Ureter (tissue), 1 donor: ENCODE measurements around the gene GNB1L. TPM values are rescaled to one million over a fixed set of nuclear protein-coding genes. Genes with fewer than 3 reads are reported as not detected.
"Not testable (repeated sequence)": the region's sequence is repeated elsewhere in the genome, so short reads cannot be mapped to it uniquely, and the experiment has no call there.

ENCODE experiments used
- DNase-seq: peaks from one replicate; pipeline ENCODE4 v3.0.0-alpha.2; 2020; ENCODE audit warnings: low spot score
- total RNA-seq: library from RNA; stranded (reverse); gene quantifications from one replicate; pipeline ENCODE4 v1.2.4, GENCODE V29; 2023
- donor health status: DM: yes; HTN: yes; CAD: no.

The GNB1L gene
- total RNA-seq, 1 donor from 2014 or later, result 6.0 TPM

- DNase-seq, result no peak
These were observed 35.3 kb upstream of the GNB1L start for GRCh38 chr22:19889951-19890350.

- DNase-seq, result no peak
These were observed 33.6 kb upstream of the GNB1L start for GRCh38 chr22:19888131-19888746.

GRCh38 chr22:19887256-19887985 lies 32.7 kb upstream of the GNB1L start:
- no peak for DNase-seq

DNA sequence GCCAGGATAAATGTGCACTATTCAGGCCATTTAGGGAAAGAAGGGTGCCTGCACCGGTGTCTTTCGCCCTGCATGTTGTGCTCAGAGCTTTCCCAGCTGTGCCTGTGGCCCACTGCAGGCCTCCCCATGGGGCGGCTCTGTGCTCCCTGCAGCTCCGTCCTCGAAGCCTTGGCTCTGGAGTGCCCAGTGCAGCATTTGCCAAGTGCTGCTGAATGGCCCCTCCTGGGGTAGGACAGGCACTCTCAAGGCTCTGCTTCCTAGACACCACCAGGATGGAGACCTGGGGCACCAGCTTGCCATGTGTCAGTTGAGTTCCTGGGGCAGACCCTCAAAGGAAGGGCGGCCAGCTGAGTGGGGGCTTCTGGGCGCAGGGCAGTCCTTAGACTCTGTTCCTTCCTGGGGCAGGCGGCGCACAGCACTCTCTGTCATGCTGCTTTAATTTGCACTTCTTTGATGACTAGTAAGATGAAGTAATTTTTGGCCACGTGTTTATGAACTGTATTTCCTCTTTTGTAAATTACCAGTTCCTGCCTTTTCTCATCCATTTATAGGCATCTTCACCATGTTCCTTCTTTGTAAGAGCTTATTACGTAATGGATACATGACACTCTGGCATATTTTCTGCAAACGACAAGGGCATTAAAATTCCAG lies 32.1 kb upstream of the GNB1L start:
- no peak for DNase-seq

GRCh38 chr22:19885841-19886592 lies 31.3 kb upstream of the GNB1L start:
- no peak for DNase-seq

- DNase-seq, result no peak
These were observed 30.5 kb upstream of the GNB1L start for GRCh38 chr22:19884954-19885751.

GRCh38 chr22:19884161-19884953 lies 29.7 kb upstream of the GNB1L start:
- DNase-seq, result no peak

DNA sequence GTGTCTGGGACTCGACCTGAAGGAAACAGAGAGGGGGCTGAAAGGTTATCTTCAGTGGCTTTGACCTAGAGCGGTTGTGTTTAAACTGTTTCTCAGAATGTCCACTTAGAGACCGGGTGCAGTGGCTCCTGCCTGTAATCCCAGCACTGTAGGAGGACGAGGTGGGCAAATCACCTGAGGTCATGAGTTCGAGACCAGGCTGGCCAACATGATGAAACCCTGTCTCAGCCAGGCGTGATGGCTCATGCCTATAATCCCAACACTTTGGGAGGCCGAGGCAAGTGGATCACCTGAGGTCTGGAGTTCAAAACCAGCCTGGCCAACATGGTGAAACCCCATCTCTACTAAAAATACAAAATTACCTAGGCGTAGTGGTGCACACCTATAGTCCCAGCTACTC lies 28.8 kb upstream of the GNB1L start:
- DNase-seq, result not testable (repeated sequence)

DNA sequence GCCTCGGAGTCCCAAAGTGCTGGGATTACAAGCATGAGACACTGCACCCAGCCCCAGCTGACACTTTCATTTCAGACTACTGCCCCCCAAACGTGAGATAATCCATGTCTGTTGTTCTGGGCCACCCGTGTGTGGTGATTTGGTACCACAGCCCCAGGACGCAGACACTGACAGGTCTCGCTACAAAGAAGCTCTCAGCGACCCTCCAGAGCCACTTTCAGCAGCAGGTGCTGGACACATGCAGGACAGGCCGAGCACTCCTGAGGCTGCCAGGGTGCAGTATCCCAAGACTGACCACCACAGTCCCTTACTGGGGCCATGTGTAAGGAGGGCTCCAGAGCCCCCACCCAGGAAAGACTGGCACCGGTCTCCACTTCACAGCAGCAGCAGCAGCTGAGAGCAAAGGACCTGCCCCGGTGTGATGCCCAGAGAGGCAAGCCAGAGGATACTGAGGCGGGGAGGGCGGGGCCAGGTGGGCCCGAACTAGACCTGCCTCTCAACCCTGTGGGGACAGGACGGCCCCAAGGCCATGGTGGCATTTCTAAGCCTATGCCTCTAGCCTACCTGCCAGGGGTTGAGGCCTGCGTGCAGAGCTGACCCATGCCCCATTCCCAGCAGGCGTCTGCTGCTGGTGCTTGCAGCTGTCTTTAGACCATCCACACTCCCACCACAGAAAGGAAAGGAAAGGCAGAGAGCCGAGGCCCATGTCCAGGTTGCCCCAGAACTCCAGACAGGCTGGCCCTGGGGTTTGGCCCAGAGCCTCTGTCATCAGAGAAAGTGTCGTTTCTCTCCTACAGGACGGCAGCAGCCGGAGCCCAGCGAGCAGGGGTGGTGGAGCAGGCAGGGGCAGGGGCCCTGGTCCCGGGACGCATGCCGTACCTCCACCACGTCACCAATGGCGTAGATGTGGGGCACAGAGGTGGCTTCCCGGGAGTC lies 28.0 kb upstream of the GNB1L start:
- no peak for DNase-seq

DNA sequence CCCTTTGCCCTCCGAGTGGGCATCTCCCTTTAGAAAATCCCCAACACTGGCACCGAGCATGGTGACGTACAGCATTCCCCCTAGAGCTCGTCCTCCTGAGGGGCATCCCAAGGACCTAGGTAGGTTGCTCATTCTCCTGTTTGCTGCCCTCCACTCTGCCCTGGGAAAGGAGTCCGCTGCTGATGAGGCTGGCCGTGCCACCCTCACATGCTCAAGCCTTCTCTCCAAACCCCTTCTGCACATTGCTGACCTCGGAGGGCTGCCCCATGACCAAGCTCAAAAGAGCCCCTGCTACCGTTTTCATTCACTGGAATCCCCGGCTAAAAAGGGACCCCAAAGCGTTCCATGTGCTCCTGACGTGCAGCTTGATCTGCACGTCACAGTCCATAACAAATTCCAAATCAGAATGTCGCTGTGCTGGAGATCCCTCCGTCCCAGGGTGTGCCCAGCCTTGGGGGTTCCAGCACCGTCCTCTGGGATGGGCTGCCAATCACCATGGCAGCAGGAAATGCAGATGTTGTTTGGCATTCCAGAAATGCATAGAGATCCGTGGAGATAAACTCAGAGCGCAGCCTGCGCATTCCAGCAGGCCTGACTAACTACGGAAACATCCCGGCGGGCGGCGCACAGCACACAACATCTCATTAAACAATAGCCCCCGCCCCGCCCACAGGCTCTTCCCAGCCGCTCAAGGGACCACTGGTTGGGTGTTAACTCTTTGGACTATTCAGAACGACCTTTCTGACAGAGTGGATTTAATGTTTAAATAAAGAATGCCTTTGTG lies 26.3 kb upstream of the GNB1L start:
- no peak for DNase-seq

GRCh38 chr22:19879992-19880785 lies 25.5 kb upstream of the GNB1L start:
- DNase-seq, result no peak

GRCh38 chr22:19879643-19879991 lies 24.9 kb upstream of the GNB1L start:
- DNase-seq, result no peak

GRCh38 chr22:19879246-19879570 lies 24.5 kb upstream of the GNB1L start:
- no peak for DNase-seq

- DNase-seq, result no peak
These were observed 24.0 kb upstream of the GNB1L start for GRCh38 chr22:19878461-19879245.

GRCh38 chr22:19877626-19878339 lies 23.1 kb upstream of the GNB1L start:
- DNase-seq, result peak; percentile 41

DNA sequence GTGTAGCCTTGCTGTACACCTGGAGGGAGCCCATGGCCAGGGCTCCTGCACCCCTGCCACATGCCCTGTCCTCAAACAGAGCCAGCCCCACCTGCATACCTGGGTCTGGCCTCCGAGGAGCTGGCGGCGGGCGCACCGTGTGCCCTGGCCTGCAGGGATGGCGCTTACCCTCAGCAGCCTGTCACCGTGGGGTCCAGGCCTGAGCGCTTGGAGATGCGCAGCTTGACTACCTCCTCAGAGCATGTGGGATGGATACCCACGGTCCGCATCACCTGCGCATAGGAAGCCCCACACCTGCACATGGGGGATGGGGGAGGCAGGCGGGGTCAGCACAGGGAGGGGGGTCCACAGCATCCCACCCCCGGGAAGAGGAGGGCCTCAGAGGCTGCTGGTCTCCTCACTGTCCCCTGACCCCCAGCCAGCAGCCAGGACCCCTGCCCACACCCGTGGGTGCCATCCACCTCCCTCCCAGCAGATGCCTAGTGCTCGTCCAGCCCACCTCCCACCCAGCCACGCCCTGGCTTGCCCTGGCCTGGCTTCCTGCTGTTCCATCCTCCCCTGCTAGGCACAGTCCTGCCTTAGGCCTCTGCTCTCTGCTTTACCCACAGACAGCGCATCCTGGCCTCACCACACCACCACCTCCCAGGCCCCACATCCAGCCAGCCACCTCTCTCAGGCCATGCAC lies 22.4 kb upstream of the GNB1L start:
- DNase-seq, result peak; percentile 38
